GM19239 (cell line): ENCODE results near the gene LUZP1.
A peak's percentile ranks its signal among the peaks of the same experiment; 100 is the strongest.

Experiments used
- DNase-seq: peaks from one replicate; pipeline ENCODE4 v3.0.0; 2011; ENCODE audit warnings: low spot score; ENCODE audit not compliant: insufficient read length
- FAIRE-seq: peaks from 2 replicates; lab custom pipeline; 2011; peaks lifted over from hg19 to GRCh38; lab: Jason Lieb, UNC

Gene LUZP1

GRCh38 chr1:23120383-23120782 lies 48.3 kb downstream of the LUZP1 start:
- DNase-seq (no peak), FAIRE-seq (no peak)

- no peak for FAIRE-seq
Measured at GRCh38 chr1:23118957-23119792, 49.5 kb downstream of the LUZP1 start.

GRCh38 chr1:23118407-23118806 lies 50.2 kb downstream of the LUZP1 start:
- FAIRE-seq (no peak), DNase-seq (no peak)

More at GRCh38 chr1:23118957-23119792, 49.5 kb downstream of the LUZP1 start:
- DNase-seq, result no peak

GRCh38 chr1:23116921-23117699 lies 51.5 kb downstream of the LUZP1 start:
- DNase-seq (no peak), FAIRE-seq (no peak)

- FAIRE-seq (no peak), DNase-seq (no peak)
Measured at GRCh38 chr1:23116216-23116836, 52.3 kb downstream of the LUZP1 start.

GRCh38 chr1:23114424-23115079 lies 54.1 kb downstream of the LUZP1 start:
- DNase-seq, result no peak
- peak; percentile 54 for FAIRE-seq

- no peak for DNase-seq
- FAIRE-seq, result no peak
Measured at GRCh38 chr1:23111600-23112535, 56.8 kb downstream of the LUZP1 start.

GRCh38 chr1:23110391-23110790 lies 58.3 kb downstream of the LUZP1 start:
- DNase-seq (no peak), FAIRE-seq (no peak)

- FAIRE-seq (no peak), DNase-seq (no peak)
Measured at GRCh38 chr1:23108918-23109533, 59.6 kb downstream of the LUZP1 start.

- no peak for FAIRE-seq
- no peak for DNase-seq
Measured at GRCh38 chr1:23103001-23103889, 65.4 kb downstream of the LUZP1 start.

- DNase-seq (no peak), FAIRE-seq (no peak)
Measured at GRCh38 chr1:23102289-23102688, 66.4 kb downstream of the LUZP1 start.

GRCh38 chr1:23101887-23102286 lies 66.8 kb downstream of the LUZP1 start:
- FAIRE-seq (no peak), DNase-seq (no peak)

GRCh38 chr1:23101101-23101827 lies 67.4 kb downstream of the LUZP1 start:
- no peak for DNase-seq
- FAIRE-seq, result no peak

GRCh38 chr1:23100074-23100748 lies 68.4 kb downstream of the LUZP1 start:
- FAIRE-seq, result no peak
- peak; percentile 6 for DNase-seq

GRCh38 chr1:23099171-23099536 lies 69.5 kb downstream of the LUZP1 start:
- FAIRE-seq (no peak), DNase-seq (no peak)

GRCh38 chr1:23098463-23099170 lies 70.0 kb downstream of the LUZP1 start:
- FAIRE-seq (peak; percentile 96), DNase-seq (peak; percentile 52)
